ENCODE measurements around the gene DKC1.
A peak's percentile ranks its signal among the peaks of the same experiment; 100 is the strongest.

The DKC1 gene

GRCh38 chrX:154762537-154763296 lies at the start of gene DKC1:
DKC1 (plus strand) TSS chrX:154762864; CDS start chrX:154762966, 102 bp downstream.
- DNase-seq (ENCODE audit: low read depth in 2 of 2) = peak; percentile 89 to 93

- no peak for DNase-seq (ENCODE audit: low read depth in 2 of 2)
Observed at GRCh38 chrX:154714925-154715324, 47.7 kb upstream of the DKC1 start.

- DNase-seq (ENCODE audit: low read depth in 2 of 2) = no peak
Observed at GRCh38 chrX:154715825-154716224, 46.8 kb upstream of the DKC1 start.

GRCh38 chrX:154717824-154718223 lies 44.8 kb upstream of the DKC1 start:
- no peak for DNase-seq (ENCODE audit: low read depth in 2 of 2)

- no peak for DNase-seq (ENCODE audit: low read depth in 2 of 2)
Observed at GRCh38 chrX:154718616-154719015, 44.0 kb upstream of the DKC1 start.

GRCh38 chrX:154719132-154719675 lies 43.5 kb upstream of the DKC1 start:
- DNase-seq (ENCODE audit: low read depth in 2 of 2) = peak in 1 of 2 donors; percentile 36

GRCh38 chrX:154720067-154720466 lies 42.6 kb upstream of the DKC1 start:
- no peak for DNase-seq (ENCODE audit: low read depth in 2 of 2)

- DNase-seq (ENCODE audit: low read depth in 2 of 2) = no peak
Observed at GRCh38 chrX:154721155-154721554, 41.5 kb upstream of the DKC1 start.

- DNase-seq (ENCODE audit: low read depth in 2 of 2) = no peak
Observed at GRCh38 chrX:154724993-154725756, 37.5 kb upstream of the DKC1 start.

GRCh38 chrX:154727418-154727817 lies 35.2 kb upstream of the DKC1 start:
- DNase-seq (ENCODE audit: low read depth in 2 of 2) = no peak

- DNase-seq (ENCODE audit: low read depth in 2 of 2) = no peak
Observed at GRCh38 chrX:154727871-154728270, 34.8 kb upstream of the DKC1 start.

GRCh38 chrX:154728431-154729190 lies 34.1 kb upstream of the DKC1 start:
- no peak for DNase-seq (ENCODE audit: low read depth in 2 of 2)

GRCh38 chrX:154729439-154729838 lies 33.2 kb upstream of the DKC1 start:
- DNase-seq (ENCODE audit: low read depth in 2 of 2) = no peak

GRCh38 chrX:154730253-154730891 lies 32.3 kb upstream of the DKC1 start:
- DNase-seq (ENCODE audit: low read depth in 2 of 2) = no peak

- DNase-seq (ENCODE audit: low read depth in 2 of 2) = no peak
Observed at GRCh38 chrX:154731184-154731583, 31.5 kb upstream of the DKC1 start.

- DNase-seq (ENCODE audit: low read depth in 2 of 2) = no peak
Observed at GRCh38 chrX:154731881-154732280, 30.8 kb upstream of the DKC1 start.

GRCh38 chrX:154732421-154733065 lies 30.1 kb upstream of the DKC1 start:
- no peak for DNase-seq (ENCODE audit: low read depth in 2 of 2)

- DNase-seq (ENCODE audit: low read depth in 2 of 2) = no peak
Observed at GRCh38 chrX:154733066-154733425, 29.6 kb upstream of the DKC1 start.

GRCh38 chrX:154734061-154734781 lies 28.4 kb upstream of the DKC1 start:
- DNase-seq (ENCODE audit: low read depth in 2 of 2) = no peak

- no peak for DNase-seq (ENCODE audit: low read depth in 2 of 2)
Observed at GRCh38 chrX:154735695-154736393, 26.8 kb upstream of the DKC1 start.

Measured in stimulated activated CD8-positive, alpha-beta memory T cell treated with anti-CD3 and anti-CD28 coated beads, Interleukin-15, amount 100 ng/mL, for 4 hours (primary cell).